Measurements from ENCODE around the gene PIK3AP1. TPM values are rescaled to one million over a fixed set of nuclear protein-coding genes. Genes with fewer than 3 reads are reported as not detected.
"Not testable (repeated sequence)": the region's sequence is repeated elsewhere in the genome, so short reads cannot be mapped to it uniquely, and the experiment has no call there.

The PIK3AP1 gene
- total RNA-seq, 1 donor: 35.0 TPM

DNA sequence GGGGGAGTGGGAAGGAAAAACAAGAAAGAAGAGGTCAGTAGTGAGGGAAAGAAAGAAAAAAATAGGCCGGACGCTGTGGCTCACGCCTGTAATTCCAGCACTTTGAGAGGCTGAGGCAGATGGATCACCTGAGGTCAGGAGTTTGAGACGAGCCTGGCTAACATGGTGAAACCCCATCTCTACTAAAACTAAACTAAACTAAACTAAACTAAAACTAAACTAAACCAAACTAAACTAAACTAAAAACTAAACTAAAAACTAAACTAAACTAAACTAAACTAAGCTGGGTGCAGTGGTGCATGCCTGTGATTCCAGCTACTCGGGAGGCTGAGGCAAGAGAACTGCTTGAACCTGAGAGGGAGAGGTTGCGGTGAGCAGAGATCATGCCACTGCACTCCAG lies 22.0 kb downstream of the PIK3AP1 start:
- not testable (repeated sequence) for DNase-seq (ENCODE audit: low read depth in 2 of 3, low spot score in 2 of 3)

DNA sequence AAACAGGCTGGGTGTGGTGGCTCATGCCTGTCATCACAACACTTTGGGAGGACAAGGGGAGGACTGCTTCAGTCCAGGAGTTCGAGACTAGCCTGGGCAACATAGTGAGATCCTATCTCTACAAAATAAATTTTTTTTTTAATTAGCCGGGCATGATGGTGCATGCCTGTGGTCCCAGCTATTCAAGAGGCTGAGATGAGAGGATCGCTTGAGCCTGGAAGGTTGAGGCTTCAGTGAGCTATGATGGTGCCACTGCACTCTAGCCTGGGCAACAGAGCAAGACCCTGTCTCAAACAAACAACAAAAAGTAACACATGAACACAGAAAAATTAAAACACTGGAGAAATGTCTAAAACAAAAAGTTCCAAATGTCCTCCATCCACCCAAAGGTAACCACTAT lies 22.9 kb downstream of the PIK3AP1 start:
- DNase-seq (ENCODE audit: low read depth in 2 of 3, low spot score in 2 of 3): no peak

GRCh38 chr10:96696845-96697425 lies 23.4 kb downstream of the PIK3AP1 start:
- DNase-seq (ENCODE audit: low read depth in 2 of 3, low spot score in 2 of 3): no peak

DNA sequence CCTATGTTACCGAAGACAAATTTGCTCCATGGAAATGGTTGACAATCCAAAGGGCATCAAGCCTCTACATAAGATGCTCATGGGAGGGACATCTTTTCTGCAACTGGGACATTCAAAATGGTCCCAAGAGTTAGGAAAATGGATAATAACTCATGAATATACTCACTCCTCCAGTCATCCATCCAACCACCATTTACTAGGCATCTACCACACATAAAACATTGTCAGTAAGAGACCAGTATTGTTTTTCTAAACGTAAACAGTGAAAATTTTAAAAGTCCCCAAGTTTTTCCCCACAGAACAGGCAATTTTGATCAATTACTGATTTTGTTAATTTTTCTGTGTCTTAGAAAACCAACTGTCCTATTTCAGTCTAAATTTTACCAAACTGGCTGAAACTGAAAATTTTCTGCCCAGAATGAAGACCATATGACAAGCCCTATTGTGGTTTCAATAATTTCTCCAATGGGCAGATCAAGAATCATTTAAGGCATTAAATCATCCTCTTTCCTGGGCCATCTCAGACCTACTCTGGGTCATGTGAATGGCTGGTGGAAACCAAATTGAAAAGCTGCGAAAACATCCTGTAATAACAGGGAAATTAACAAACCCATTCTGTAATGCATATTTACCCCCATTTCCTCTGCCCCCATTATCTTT lies 24.2 kb downstream of the PIK3AP1 start:
- no peak for DNase-seq (ENCODE audit: low read depth in 2 of 3, low spot score in 2 of 3)

- peak in 1 of 3 donors; percentile 57 for DNase-seq (ENCODE audit: low read depth in 2 of 3, low spot score in 2 of 3)
These were observed 24.9 kb downstream of the PIK3AP1 start for GRCh38 chr10:96695366-96695765.

- no peak for DNase-seq (ENCODE audit: low read depth in 2 of 3, low spot score in 2 of 3)
These were observed 26.9 kb downstream of the PIK3AP1 start for GRCh38 chr10:96693431-96693830.

DNA sequence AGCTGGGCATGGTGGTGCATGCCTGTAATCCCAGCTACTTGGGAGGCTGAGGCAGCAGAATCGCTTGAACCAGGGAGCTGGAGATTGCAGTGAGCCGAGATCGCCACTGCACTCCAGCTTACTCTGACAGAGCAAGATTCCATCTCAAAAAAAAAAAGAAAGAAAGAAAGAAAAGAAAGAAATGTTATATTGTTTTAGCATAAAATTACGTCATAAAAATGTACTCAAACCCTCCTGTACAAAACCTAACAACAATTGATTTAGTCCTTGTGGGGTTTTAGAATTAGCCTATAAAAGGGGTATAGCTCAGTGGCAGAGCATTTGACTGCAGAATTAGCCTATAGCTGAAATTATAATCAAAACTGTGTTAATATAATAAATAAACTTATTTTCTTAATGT lies 27.9 kb downstream of the PIK3AP1 start:
- no peak for DNase-seq (ENCODE audit: low read depth in 2 of 3, low spot score in 2 of 3)

- no peak for DNase-seq (ENCODE audit: low read depth in 2 of 3, low spot score in 2 of 3)
These were observed 28.6 kb downstream of the PIK3AP1 start for GRCh38 chr10:96691761-96692160.

DNA sequence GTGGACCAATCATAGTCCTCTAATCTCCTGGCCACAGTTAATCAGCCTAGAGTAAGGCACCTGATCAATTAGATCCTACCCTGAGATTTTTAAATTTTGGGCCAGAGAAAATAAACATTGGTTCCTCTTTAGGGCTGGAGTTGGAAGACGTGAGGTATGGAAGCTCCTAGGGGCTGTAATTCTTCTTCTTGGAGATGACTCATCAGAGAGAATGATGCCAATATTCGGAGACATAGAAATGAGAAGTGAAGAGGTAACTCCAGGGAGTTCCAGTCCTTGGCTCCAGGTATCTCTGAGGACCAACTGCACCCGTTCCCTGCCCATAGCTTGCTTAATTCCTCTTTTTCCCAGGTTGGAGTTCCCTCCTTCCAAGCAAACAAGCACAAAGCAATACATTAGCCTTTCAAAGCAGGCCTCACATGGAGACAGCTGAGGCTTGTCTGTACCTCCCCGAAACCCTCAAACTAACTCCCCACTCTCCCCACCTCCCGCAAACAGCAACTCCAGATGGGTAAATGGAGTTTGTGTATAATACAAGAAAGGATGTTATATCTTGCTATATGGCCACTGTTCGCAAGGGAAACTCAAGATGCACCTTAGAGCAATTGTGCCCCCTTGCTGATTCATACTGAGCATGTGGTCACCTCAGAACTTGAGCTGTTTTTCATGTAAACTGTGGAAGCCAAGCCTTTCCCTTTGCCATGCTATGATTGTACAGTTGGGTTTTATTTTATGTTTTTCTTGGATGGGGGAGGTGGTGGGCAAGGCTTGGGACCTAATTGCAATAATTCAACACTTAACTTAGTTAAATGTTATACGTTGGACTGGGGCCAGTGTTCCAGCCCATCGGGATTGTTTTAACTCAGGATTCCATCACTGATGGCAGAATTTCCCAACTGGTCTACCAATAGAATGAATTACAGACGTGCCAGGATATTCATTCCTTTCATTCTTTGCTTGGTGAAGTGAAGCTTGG lies 29.3 kb downstream of the PIK3AP1 start:
- DNase-seq (ENCODE audit: low read depth in 2 of 3, low spot score in 2 of 3): peak in 1 of 3 donors; percentile 32

- DNase-seq (ENCODE audit: low read depth in 2 of 3, low spot score in 2 of 3): peak in 2 of 3 donors; percentile 70 to 84
These were observed 31.5 kb downstream of the PIK3AP1 start for GRCh38 chr10:96688789-96689188.

- DNase-seq (ENCODE audit: low read depth in 2 of 3, low spot score in 2 of 3): no peak
These were observed 32.8 kb downstream of the PIK3AP1 start for GRCh38 chr10:96687317-96688012.

DNA sequence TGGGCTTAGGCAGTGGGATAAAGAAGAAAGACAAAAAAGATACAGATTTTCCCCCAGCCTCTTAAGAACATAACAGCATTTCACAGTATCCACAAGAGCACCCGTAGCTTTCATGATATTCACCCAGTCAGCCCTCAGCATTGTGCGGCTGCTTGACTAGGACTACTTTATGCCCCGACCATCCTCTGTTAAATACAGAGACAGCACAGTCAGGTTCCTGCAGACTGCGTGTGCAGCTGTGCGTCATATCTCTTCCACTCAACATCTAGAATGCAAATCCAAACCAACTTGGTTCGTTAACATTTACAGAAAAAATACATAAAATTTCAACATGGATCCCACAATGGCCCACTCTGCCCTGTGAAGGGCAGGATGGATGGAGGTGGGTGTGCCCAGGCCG lies 33.8 kb downstream of the PIK3AP1 start:
- no peak for DNase-seq (ENCODE audit: low read depth in 2 of 3, low spot score in 2 of 3)

- peak in 1 of 3 donors; percentile 28 for DNase-seq (ENCODE audit: low read depth in 2 of 3, low spot score in 2 of 3)
These were observed 35.0 kb downstream of the PIK3AP1 start for GRCh38 chr10:96685306-96685705.

GRCh38 chr10:96684826-96685225 lies 35.5 kb downstream of the PIK3AP1 start:
- DNase-seq (ENCODE audit: low read depth in 2 of 3, low spot score in 2 of 3): peak in 1 of 3 donors; percentile 69

GRCh38 chr10:96683710-96684109 lies 36.6 kb downstream of the PIK3AP1 start:
- DNase-seq (ENCODE audit: low read depth in 2 of 3, low spot score in 2 of 3): no peak

GRCh38 chr10:96683065-96683464 lies 37.2 kb downstream of the PIK3AP1 start:
- DNase-seq (ENCODE audit: low read depth in 2 of 3, low spot score in 2 of 3): no peak

GRCh38 chr10:96681524-96681923 lies 38.8 kb downstream of the PIK3AP1 start:
- DNase-seq (ENCODE audit: low read depth in 2 of 3, low spot score in 2 of 3): no peak

GRCh38 chr10:96680463-96680862 lies 39.9 kb downstream of the PIK3AP1 start:
- DNase-seq (ENCODE audit: low read depth in 2 of 3, low spot score in 2 of 3): not testable (repeated sequence)

DNA sequence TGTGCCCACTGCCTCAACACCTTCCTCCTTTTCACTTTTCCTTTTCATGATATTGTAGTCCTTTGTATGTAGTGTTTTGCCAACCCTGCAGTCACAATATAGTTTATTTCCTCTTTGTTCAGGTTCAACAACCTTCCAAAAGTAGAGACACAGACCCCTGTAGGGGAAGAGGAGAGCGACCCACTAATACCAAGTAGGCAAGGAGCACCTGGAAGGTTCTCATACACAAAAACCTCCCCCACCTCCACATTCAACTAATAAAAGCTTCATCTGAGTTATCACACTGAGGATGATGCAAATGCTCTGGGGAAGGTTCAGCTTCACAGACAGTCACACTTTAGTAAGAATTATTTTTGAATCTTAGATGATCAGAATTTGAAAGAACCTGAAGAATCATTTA lies 41.6 kb downstream of the PIK3AP1 start:
- DNase-seq (ENCODE audit: low read depth in 2 of 3, low spot score in 2 of 3): no peak

DNA sequence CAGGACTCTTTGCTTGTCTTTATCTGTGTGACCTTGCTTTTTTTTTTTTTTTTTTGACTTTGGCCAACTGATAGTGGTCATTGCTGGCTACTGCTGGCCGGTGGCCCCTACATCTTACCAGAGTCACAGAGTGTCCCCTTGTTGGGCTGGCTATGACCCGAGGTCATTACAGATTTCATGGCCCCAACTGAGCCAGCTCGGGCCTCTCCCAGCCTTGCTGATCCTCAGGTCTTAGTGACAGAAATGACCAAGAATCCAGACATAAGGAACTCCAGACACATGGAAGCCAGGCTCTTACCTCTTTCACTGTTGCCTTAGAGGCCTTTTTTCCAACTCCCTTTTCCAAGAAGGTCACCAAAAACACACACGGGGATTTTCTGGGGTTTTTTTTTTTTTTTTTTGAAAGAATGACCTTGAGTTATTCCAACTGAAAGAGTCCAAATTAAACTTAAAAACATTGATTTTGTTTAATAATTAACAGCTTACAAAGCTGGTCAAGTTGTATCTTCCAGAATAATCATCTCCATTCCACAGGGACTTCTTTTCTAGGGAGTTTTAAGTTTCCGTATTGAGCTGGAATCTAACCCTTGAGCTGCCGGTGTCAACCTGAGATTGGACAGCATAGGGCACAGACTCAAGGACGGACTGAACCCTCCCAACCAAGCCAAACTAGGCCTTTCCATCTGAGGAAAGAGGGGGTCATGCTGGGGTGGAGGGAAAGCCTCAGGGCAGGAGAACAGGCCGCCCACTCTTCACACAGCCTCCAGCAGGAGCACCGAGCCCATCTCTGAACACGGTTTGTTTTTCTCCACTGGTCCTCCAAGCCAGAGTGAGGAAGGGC lies 43.8 kb downstream of the PIK3AP1 start:
- no peak for DNase-seq (ENCODE audit: low read depth in 2 of 3, low spot score in 2 of 3)

Data from hematopoietic multipotent progenitor cell (in vitro differentiated cells).